ENCODE results near the gene GPC6.

DNA sequence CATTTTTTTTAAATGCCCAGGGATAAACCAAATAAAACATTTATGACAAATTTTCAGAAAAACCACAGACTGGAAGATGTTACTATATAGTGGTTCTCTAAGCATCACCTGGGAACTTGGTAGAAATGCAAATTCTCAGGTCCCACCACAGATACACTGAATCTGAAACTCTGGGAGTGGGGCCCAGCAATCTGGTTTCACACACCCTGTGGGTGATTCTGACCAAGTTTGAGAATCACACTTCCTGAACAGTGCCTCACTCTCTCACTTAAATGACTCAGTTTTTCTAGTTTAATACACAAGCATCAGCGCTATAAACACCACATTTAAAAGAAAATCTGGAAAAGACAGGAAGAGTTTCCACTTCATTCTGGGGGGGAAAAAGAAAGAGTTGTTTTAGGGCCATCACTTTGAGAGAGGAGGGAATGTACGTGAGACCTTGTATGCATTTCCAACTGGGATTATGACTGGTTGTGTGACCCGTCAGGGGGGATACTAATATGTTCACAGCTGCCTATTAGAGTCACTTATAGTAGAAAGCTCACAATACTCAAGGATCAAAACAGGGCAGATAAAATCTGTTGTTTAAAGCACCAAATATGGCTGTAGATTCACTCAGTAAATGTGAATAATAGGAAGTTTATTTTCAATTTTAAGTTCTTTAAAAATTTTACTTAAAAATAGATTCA is 567.7 kb downstream of the GPC6 start:
- TF ChIP-seq, protein P1, sequence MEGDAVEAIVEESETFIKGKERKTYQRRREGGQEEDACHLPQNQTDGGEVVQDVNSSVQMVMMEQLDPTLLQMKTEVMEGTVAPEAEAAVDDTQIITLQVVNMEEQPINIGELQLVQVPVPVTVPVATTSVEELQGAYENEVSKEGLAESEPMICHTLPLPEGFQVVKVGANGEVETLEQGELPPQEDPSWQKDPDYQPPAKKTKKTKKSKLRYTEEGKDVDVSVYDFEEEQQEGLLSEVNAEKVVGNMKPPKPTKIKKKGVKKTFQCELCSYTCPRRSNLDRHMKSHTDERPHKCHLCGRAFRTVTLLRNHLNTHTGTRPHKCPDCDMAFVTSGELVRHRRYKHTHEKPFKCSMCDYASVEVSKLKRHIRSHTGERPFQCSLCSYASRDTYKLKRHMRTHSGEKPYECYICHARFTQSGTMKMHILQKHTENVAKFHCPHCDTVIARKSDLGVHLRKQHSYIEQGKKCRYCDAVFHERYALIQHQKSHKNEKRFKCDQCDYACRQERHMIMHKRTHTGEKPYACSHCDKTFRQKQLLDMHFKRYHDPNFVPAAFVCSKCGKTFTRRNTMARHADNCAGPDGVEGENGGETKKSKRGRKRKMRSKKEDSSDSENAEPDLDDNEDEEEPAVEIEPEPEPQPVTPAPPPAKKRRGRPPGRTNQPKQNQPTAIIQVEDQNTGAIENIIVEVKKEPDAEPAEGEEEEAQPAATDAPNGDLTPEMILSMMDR (IDR thresholded peaks at IDR 0.05): no peak
- TF ChIP-seq EZH2phosphoT487 (IDR thresholded peaks at IDR 0.05) (no peak), EZH2 (IDR thresholded peaks at IDR 0.05) (no peak)

Data from neural progenitor cell (in vitro differentiated cells).